Liver (tissue), 9 donors: Measurements from ENCODE around the gene C19orf53. TPM values are rescaled to one million over a fixed set of nuclear protein-coding genes. Genes with fewer than 3 reads are reported as not detected.
A peak's percentile ranks its signal among the peaks of the same experiment; 100 is the strongest.

ENCODE experiments used
- DNase-seq: peaks from one replicate; pipeline ENCODE4 v3.0.0-alpha.2; 2017; ENCODE audit warnings: low spot score
- H3K27ac ChIP-seq, 2 donors: one replicate each; pipeline ENCODE4 v1.7.0; 2013; ENCODE audit warnings: inconsistent platforms in 2 of 2, low read length in 2 of 2, control low read depth in 1 of 2, low read depth in 1 of 2, mild to moderate bottlenecking in 1 of 2
- H3K27me3 ChIP-seq, 4 donors: one replicate each; pipeline versions ENCODE4 v1.6.1 to v1.7.0; 2013; ENCODE audit warnings: low read length in 3 of 4, inconsistent platforms in 1 of 4, mild to moderate bottlenecking in 1 of 4, moderate library complexity in 1 of 4; ENCODE audit not compliant: control insufficient read depth in 4 of 4, insufficient read depth in 4 of 4
- H3K36me3 ChIP-seq, 4 donors: one replicate each; pipeline versions ENCODE4 v1.6.1 to v1.7.0; 2013; ENCODE audit warnings: low read length in 3 of 4, mild to moderate bottlenecking in 3 of 4, low read depth in 1 of 4, moderate library complexity in 1 of 4; ENCODE audit not compliant: control insufficient read depth in 4 of 4, insufficient read depth in 3 of 4
- H3K4me1 ChIP-seq, 4 donors: one replicate each; pipeline versions ENCODE4 v1.6.1 to v1.7.0; 2013; ENCODE audit warnings: low read length in 3 of 4, mild to moderate bottlenecking in 3 of 4, moderate library complexity in 1 of 4; ENCODE audit not compliant: control insufficient read depth in 4 of 4, insufficient read depth in 4 of 4
- H3K4me3 ChIP-seq, 3 donors: one replicate each; pipeline versions ENCODE4 v1.6.1 to v1.7.0; 2013; ENCODE audit warnings: low read length in 3 of 3, control low read depth in 1 of 3, low read depth in 1 of 3, mild to moderate bottlenecking in 1 of 3
- H3K9ac ChIP-seq, 2 donors: one replicate each; pipeline ENCODE4 v1.7.0; 2013; ENCODE audit warnings: low read length in 2 of 2, mild to moderate bottlenecking in 2 of 2, moderate library complexity in 2 of 2, control low read depth in 1 of 2, low read depth in 1 of 2
- H3K9me3 ChIP-seq, 4 donors: one replicate each; pipeline versions ENCODE4 v1.6.1 to v1.7.0; 2013; ENCODE audit warnings: low read length in 3 of 4; ENCODE audit not compliant: control insufficient read depth in 4 of 4
- ATF3 ChIP-seq: IDR thresholded peaks from 2 replicates; pipeline ENCODE4 v1.6.1; 2016; ENCODE audit warnings: antibody characterized with exemption
- CTCF ChIP-seq: fragments of 150-350 bp; IDR thresholded peaks from 2 replicates; pipeline ENCODE4 v1.5.1; 2017; ENCODE audit warnings: improper control_type of control experiment, low read depth, low read length; ENCODE audit not compliant: missing input control
- FOXA1 ChIP-seq: IDR thresholded peaks from 2 replicates; pipeline ENCODE4 v1.6.1; 2016; ENCODE audit warnings: antibody characterized with exemption
- FOXA2 ChIP-seq: IDR thresholded peaks from 2 replicates; pipeline ENCODE4 v1.6.1; 2016; ENCODE audit warnings: antibody characterized with exemption
- GABPA ChIP-seq, 2 donors: IDR thresholded peaks in 1 of 2; conservative IDR thresholded peaks in 1 of 2; 2 replicates each; pipeline ENCODE4 v1.6.1; 2016; ENCODE audit warnings: antibody characterized with exemption in 2 of 2, mild to moderate bottlenecking in 1 of 2, moderate library complexity in 1 of 2
- HNF4A ChIP-seq, 2 donors: conservative IDR thresholded peaks; 2 replicates each; pipeline ENCODE4 v1.6.1; 2016; ENCODE audit warnings: antibody characterized with exemption in 2 of 2, mild to moderate bottlenecking in 2 of 2
- HNF4G ChIP-seq: IDR thresholded peaks from 2 replicates; pipeline ENCODE4 v1.6.1; 2016; ENCODE audit warnings: antibody characterized with exemption
- JUND ChIP-seq, 2 donors: IDR thresholded peaks; 2 replicates each; pipeline ENCODE4 v1.6.1; 2016; ENCODE audit warnings: antibody characterized with exemption in 2 of 2
- NR2F2 ChIP-seq: IDR thresholded peaks from 2 replicates; pipeline ENCODE4 v1.6.1; 2016; ENCODE audit warnings: antibody characterized with exemption
- RAD21 ChIP-seq, 2 donors: IDR thresholded peaks; 2 replicates each; pipeline ENCODE4 v1.6.1; 2016; ENCODE audit warnings: antibody characterized with exemption in 2 of 2, mild to moderate bottlenecking in 2 of 2
- SP1 ChIP-seq: IDR thresholded peaks from 2 replicates; pipeline ENCODE4 v1.6.1; 2018; ENCODE audit warnings: antibody characterized with exemption, mild to moderate bottlenecking
- TAF1 ChIP-seq: conservative IDR thresholded peaks from 2 replicates; pipeline ENCODE4 v1.6.1; 2016; ENCODE audit warnings: antibody characterized with exemption, mild to moderate bottlenecking
- WGBS: extraction: QIAGEN DNeasy Blood & Tissue Kit; methylation state at CpG from one replicate; pipeline ENCODE4 v1.1.7; 2013; 5-methylcytosine and 5-hydroxymethylcytosine counted together
- polyA plus RNA-seq, 2 donors: library from polyadenylated mRNA; stranded (reverse) in 1 of 2; unstranded in 1 of 2; fragments of 200-250 nt in 1 of 2; fragments of >200 nt in 1 of 2; fragmentation: Nextera tagmentation in 1 of 2; extraction: Ambion mirVana in 1 of 2; gene quantifications; one replicate each; pipeline versions ENCODE4 v1.2.1 to v1.2.3, GENCODE V29; 2013 to 2015
- total RNA-seq, 2 donors: library from RNA; depleted of rRNA; stranded (reverse); fragments of >200 nt; gene quantifications; one replicate each; pipeline ENCODE4 v1.2.3, GENCODE V29; 2014
- TF ChIP-seq, protein P1 (sequence below): IDR thresholded peaks from 2 replicates; pipeline ENCODE4 v1.6.1; 2016; ENCODE audit warnings: antibody characterized with exemption, mild to moderate bottlenecking
- TF ChIP-seq, protein P2 (sequence below): IDR thresholded peaks from 2 replicates; pipeline ENCODE4 v1.6.1; 2016; ENCODE audit warnings: antibody characterized with exemption
- TF ChIP-seq, protein P3 (sequence below): IDR thresholded peaks from 2 replicates; pipeline ENCODE4 v1.6.1; 2016; ENCODE audit warnings: antibody characterized with exemption
- donor health status: healthy.
- donor health status: healthy.
- donor health status: healthy.
- donor health status: healthy.
- donor health status: healthy.

C19orf53 gene
- total and polyA plus RNA-seq, 4 donors = 18.5 to 88.5 (median 59.5) TPM

GRCh38 chr19:13765395-13766094, 8.7 kb upstream of the C19orf53 start:
- H3K9me3 ChIP-seq = no peaks in the 10 kb centered on the region
- H3K27ac ChIP-seq = peak overlapping the region in 1 of 2 donors; percentile 32
- H3K9ac ChIP-seq = peak overlapping the region in 1 of 2 donors; percentile 73
- no peaks in the 10 kb centered on the region for H3K27me3 ChIP-seq
- peak overlapping the region; percentile 67 to 76 (median 75) for H3K4me3 ChIP-seq
- TF ChIP-seq NR2F2 = no peak
- no peak for TF ChIP-seq JUND (IDR thresholded peaks at IDR 0.05)
- H3K36me3 ChIP-seq = peaks cover 8 to 22% (median 10%) of the 10 kb centered on the region in 4 donors
- WGBS = 56% methylated on average over 19 of the region's 19 CpGs
- no peak for DNase-seq
- H3K4me1 ChIP-seq = peaks cover 6 to 28% (median 21%) of the 10 kb centered on the region in 4 donors

GRCh38 chr19:13766095-13766481, 8.2 kb upstream of the C19orf53 start:
- TF ChIP-seq ATF3 (no peak), FOXA2 (no peak), NR2F2 (no peak), HNF4G (no peak), CTCF (no peak), HNF4A (conservative IDR thresholded peaks at IDR 0.05) (no peak), RAD21 (IDR thresholded peaks at IDR 0.05) (no peak), SP1 (no peak), GABPA (IDR thresholded peaks at IDR 0.05 in 1 of 2, conservative IDR thresholded peaks at IDR 0.05 in 1 of 2) (no peak), FOXA1 (no peak), TAF1 (no peak)
- TF ChIP-seq, protein P1, sequence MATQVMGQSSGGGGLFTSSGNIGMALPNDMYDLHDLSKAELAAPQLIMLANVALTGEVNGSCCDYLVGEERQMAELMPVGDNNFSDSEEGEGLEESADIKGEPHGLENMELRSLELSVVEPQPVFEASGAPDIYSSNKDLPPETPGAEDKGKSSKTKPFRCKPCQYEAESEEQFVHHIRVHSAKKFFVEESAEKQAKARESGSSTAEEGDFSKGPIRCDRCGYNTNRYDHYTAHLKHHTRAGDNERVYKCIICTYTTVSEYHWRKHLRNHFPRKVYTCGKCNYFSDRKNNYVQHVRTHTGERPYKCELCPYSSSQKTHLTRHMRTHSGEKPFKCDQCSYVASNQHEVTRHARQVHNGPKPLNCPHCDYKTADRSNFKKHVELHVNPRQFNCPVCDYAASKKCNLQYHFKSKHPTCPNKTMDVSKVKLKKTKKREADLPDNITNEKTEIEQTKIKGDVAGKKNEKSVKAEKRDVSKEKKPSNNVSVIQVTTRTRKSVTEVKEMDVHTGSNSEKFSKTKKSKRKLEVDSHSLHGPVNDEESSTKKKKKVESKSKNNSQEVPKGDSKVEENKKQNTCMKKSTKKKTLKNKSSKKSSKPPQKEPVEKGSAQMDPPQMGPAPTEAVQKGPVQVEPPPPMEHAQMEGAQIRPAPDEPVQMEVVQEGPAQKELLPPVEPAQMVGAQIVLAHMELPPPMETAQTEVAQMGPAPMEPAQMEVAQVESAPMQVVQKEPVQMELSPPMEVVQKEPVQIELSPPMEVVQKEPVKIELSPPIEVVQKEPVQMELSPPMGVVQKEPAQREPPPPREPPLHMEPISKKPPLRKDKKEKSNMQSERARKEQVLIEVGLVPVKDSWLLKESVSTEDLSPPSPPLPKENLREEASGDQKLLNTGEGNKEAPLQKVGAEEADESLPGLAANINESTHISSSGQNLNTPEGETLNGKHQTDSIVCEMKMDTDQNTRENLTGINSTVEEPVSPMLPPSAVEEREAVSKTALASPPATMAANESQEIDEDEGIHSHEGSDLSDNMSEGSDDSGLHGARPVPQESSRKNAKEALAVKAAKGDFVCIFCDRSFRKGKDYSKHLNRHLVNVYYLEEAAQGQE = no peak
- TF ChIP-seq, protein P2, sequence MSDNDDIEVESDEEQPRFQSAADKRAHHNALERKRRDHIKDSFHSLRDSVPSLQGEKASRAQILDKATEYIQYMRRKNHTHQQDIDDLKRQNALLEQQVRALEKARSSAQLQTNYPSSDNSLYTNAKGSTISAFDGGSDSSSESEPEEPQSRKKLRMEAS = no peak
- TF ChIP-seq, protein P3, sequence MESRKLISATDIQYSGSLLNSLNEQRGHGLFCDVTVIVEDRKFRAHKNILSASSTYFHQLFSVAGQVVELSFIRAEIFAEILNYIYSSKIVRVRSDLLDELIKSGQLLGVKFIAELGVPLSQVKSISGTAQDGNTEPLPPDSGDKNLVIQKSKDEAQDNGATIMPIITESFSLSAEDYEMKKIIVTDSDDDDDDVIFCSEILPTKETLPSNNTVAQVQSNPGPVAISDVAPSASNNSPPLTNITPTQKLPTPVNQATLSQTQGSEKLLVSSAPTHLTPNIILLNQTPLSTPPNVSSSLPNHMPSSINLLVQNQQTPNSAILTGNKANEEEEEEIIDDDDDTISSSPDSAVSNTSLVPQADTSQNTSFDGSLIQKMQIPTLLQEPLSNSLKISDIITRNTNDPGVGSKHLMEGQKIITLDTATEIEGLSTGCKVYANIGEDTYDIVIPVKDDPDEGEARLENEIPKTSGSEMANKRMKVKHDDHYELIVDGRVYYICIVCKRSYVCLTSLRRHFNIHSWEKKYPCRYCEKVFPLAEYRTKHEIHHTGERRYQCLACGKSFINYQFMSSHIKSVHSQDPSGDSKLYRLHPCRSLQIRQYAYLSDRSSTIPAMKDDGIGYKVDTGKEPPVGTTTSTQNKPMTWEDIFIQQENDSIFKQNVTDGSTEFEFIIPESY = no peak
- DNase-seq = no peak
- Histone ChIP-seq H3K36me3 (peaks cover 8 to 18% (median 11%) of the 10 kb centered on the region in 4 donors), H3K9me3 (no peaks in the 10 kb centered on the region), H3K27me3 (no peaks in the 10 kb centered on the region), H3K9ac (no peak overlapping the region), H3K27ac (peak overlapping the region in 1 of 2 donors; percentile 32), H3K4me3 (no peak overlapping the region), H3K4me1 (peaks cover 6 to 28% (median 21%) of the 10 kb centered on the region in 4 donors)
- 98% methylated on average over 3 of the region's 3 CpGs for WGBS
